ENCODE data around the gene RTRAF.

Gene RTRAF

GRCh38 chr14:52020866-52021717, 31.7 kb downstream of the RTRAF start:
- DNase-seq (ENCODE audit: low read depth): no peak

- no peak for DNase-seq (ENCODE audit: low read depth)
Measured at GRCh38 chr14:52021957-52022600, 32.7 kb downstream of the RTRAF start.

GRCh38 chr14:52023518-52023917, 34.2 kb downstream of the RTRAF start:
- no peak for DNase-seq (ENCODE audit: low read depth)

- DNase-seq (ENCODE audit: low read depth): no peak
Measured at GRCh38 chr14:52025310-52025709, 36.0 kb downstream of the RTRAF start.

GRCh38 chr14:52026017-52026660, 36.8 kb downstream of the RTRAF start:
- DNase-seq (ENCODE audit: low read depth): no peak

GRCh38 chr14:52026901-52027300, 37.6 kb downstream of the RTRAF start:
- no peak for DNase-seq (ENCODE audit: low read depth)

- no peak for DNase-seq (ENCODE audit: low read depth)
Measured at GRCh38 chr14:52029881-52030280, 40.5 kb downstream of the RTRAF start.

GRCh38 chr14:52031781-52032180, 42.4 kb downstream of the RTRAF start:
- no peak for DNase-seq (ENCODE audit: low read depth)

GRCh38 chr14:52032204-52032801, 43.0 kb downstream of the RTRAF start:
- DNase-seq (ENCODE audit: low read depth): no peak

- DNase-seq (ENCODE audit: low read depth): no peak
Measured at GRCh38 chr14:52033101-52033642, 43.8 kb downstream of the RTRAF start.

- no peak for DNase-seq (ENCODE audit: low read depth)
Measured at GRCh38 chr14:52039124-52039815, 49.9 kb downstream of the RTRAF start.

- no peak for DNase-seq (ENCODE audit: low read depth)
Measured at GRCh38 chr14:52040598-52040997, 51.3 kb downstream of the RTRAF start.

GRCh38 chr14:52042371-52043289, 53.3 kb downstream of the RTRAF start:
- DNase-seq (ENCODE audit: low read depth): no peak

- DNase-seq (ENCODE audit: low read depth): peak; percentile 20
Measured at GRCh38 chr14:52043690-52044089, 54.3 kb downstream of the RTRAF start.

- no peak for DNase-seq (ENCODE audit: low read depth)
Measured at GRCh38 chr14:52044791-52045522, 55.6 kb downstream of the RTRAF start.

GRCh38 chr14:52046376-52046917, 57.1 kb downstream of the RTRAF start:
- DNase-seq (ENCODE audit: low read depth): no peak

GRCh38 chr14:52048116-52048515, 58.8 kb downstream of the RTRAF start:
- no peak for DNase-seq (ENCODE audit: low read depth)

GRCh38 chr14:52048641-52049204, 59.4 kb downstream of the RTRAF start:
- no peak for DNase-seq (ENCODE audit: low read depth)

GRCh38 chr14:52049271-52049670, 59.9 kb downstream of the RTRAF start:
- no peak for DNase-seq (ENCODE audit: low read depth)

Measured in stimulated activated CD8-positive, alpha-beta memory T cell treated with anti-CD3 and anti-CD28 coated beads, Interleukin-4, amount 100 ng/mL, for 24 hours (primary cell).